PC-3 (cell line): Measurements from ENCODE around the gene PPFIBP1.

Experiments used
- EZH2 ChIP-seq: fragments of 300-600 bp; sonication (generic); IDR thresholded peaks from one replicate; pipeline ENCODE4 v1.6.1; 2017; ENCODE audit warnings: antibody characterized with exemption, mild to moderate bottlenecking, low read length; ENCODE audit not compliant: unreplicated experiment
- TF ChIP-seq, protein P1 (sequence below): fragments of 300-600 bp; sonication (generic); conservative IDR thresholded peaks from 2 replicates; pipeline ENCODE4 v1.5.1; 2017; ENCODE audit warnings: antibody characterized with exemption, low read depth, mild to moderate bottlenecking, low read length

DNA sequence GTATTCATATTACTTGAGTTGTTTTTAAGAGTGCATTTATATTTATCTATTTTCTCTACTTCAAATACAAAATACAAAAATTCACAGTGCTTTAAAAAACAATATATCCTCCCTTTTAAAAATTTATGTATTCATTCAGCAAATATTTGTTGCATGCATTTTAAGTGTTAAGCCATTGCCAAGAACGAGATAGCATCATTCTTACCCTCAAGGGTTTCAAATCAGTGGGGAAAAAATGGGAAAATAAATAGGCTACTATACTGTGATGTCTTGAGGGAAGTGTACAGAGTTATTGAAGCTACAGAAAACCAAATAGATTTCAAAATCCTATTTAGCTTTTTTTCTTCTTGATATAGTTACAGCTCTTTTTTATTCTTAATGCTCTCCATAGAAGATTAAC lies 209.8 kb downstream of the PPFIBP1 start:
- TF ChIP-seq, protein P1, sequence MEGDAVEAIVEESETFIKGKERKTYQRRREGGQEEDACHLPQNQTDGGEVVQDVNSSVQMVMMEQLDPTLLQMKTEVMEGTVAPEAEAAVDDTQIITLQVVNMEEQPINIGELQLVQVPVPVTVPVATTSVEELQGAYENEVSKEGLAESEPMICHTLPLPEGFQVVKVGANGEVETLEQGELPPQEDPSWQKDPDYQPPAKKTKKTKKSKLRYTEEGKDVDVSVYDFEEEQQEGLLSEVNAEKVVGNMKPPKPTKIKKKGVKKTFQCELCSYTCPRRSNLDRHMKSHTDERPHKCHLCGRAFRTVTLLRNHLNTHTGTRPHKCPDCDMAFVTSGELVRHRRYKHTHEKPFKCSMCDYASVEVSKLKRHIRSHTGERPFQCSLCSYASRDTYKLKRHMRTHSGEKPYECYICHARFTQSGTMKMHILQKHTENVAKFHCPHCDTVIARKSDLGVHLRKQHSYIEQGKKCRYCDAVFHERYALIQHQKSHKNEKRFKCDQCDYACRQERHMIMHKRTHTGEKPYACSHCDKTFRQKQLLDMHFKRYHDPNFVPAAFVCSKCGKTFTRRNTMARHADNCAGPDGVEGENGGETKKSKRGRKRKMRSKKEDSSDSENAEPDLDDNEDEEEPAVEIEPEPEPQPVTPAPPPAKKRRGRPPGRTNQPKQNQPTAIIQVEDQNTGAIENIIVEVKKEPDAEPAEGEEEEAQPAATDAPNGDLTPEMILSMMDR = no peak
- TF ChIP-seq EZH2 = no peak
